Purkinje cell (primary cell): ENCODE measurements around the gene RPL26. TPM values are rescaled to one million over a fixed set of nuclear protein-coding genes. Genes with fewer than 3 reads are reported as not detected.

ENCODE experiments used
- polyA plus RNA-seq: library from polyadenylated mRNA; unstranded; fragments of >200 nt; fragmentation: Nextera tagmentation; gene quantifications from 2 replicates; pipeline ENCODE4 v1.2.1, GENCODE V29; 2014

RPL26 gene
- 780 and 817 TPM in 2 replicates for polyA plus RNA-seq

GRCh38 chr17:8383143-8383822 lies at the start of gene RPL26:
RPL26 (minus strand) TSS chr17:8383193; CDS start chr17:8382310, 883 bp downstream.

GRCh38 chr17:8397636-8398035 lies 14.6 kb upstream of the RPL26 start, which contains the start of gene RNF222:
RNF222 (minus strand) TSS chr17:8397827; CDS start chr17:8393461, 4,366 bp downstream.

GRCh38 chr17:8376271-8377067 lies 6.5 kb downstream of the RPL26 start, which contains the start of gene KRABD2:
KRABD2 (minus strand) TSS chr17:8376704.

GRCh38 chr17:8339540-8339939 lies 43.5 kb downstream of the RPL26 start, which contains the start of gene ODF4:
ODF4 (plus strand) TSS chr17:8339840; CDS start chr17:8340052, 212 bp downstream.

Other genes with a start within 250 kb of the RPL26 start
- gene PER1, start 230.8 kb downstream of the RPL26 start, polyA plus RNA-seq = 0.32 and 0.97 TPM in 2 replicates
- gene VAMP2, start 220.2 kb downstream of the RPL26 start, polyA plus RNA-seq = 221 and 250 TPM in 2 replicates
- gene TMEM107, start 206.8 kb downstream of the RPL26 start, polyA plus RNA-seq = 3.1 and 12.4 TPM in 2 replicates
- gene BORCS6, start 193.0 kb downstream of the RPL26 start, polyA plus RNA-seq = 0.74 TPM in 1 of 2 replicates, not detected in the other
- gene AURKB, start 172.6 kb downstream of the RPL26 start, polyA plus RNA-seq = 0.82 TPM in 1 of 2 replicates, not detected in the other
- 0.35 and 5.6 TPM in 2 replicates for gene CTC1, start 135.1 kb downstream of the RPL26 start, polyA plus RNA-seq
- gene PFAS, start 133.9 kb downstream of the RPL26 start, polyA plus RNA-seq = 4.5 and 5.7 TPM in 2 replicates
- gene RANGRF, start 94.5 kb downstream of the RPL26 start, polyA plus RNA-seq = 89.6 and 95.5 TPM in 2 replicates
- gene SLC25A35, start 87.8 kb downstream of the RPL26 start, polyA plus RNA-seq = 1.9 TPM in 1 of 2 replicates, not detected in the other
- 0.60 TPM in 1 of 2 replicates, not detected in the other for gene ARHGEF15, start 73.0 kb downstream of the RPL26 start, polyA plus RNA-seq
- gene ODF4, start 43.4 kb downstream of the RPL26 start, polyA plus RNA-seq = not detected in 2 replicates
- gene RNF222, start 14.6 kb upstream of the RPL26 start, polyA plus RNA-seq = not detected in 2 replicates
- gene NDEL1, start 52.7 kb upstream of the RPL26 start, polyA plus RNA-seq = 29.5 and 32.3 TPM in 2 replicates
- gene MYH10, start 247.5 kb upstream of the RPL26 start, polyA plus RNA-seq = 160 and 192 TPM in 2 replicates